NOMO-1 treated with DMSO at 0.1 percent for 48 hours (cell line): Measurements from ENCODE around the gene SNAPC1.
"Not testable (repeated sequence)": the region's sequence is repeated elsewhere in the genome, so short reads cannot be mapped to it uniquely, and the experiment has no call there.

Source experiments
- DNase-seq: peaks from one replicate; lab custom pipeline; 2025; ENCODE audit not compliant: unreplicated experiment; lab: John Stamatoyannopoulos, UW

The SNAPC1 gene, protein sequence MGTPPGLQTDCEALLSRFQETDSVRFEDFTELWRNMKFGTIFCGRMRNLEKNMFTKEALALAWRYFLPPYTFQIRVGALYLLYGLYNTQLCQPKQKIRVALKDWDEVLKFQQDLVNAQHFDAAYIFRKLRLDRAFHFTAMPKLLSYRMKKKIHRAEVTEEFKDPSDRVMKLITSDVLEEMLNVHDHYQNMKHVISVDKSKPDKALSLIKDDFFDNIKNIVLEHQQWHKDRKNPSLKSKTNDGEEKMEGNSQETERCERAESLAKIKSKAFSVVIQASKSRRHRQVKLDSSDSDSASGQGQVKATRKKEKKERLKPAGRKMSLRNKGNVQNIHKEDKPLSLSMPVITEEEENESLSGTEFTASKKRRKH

DNA sequence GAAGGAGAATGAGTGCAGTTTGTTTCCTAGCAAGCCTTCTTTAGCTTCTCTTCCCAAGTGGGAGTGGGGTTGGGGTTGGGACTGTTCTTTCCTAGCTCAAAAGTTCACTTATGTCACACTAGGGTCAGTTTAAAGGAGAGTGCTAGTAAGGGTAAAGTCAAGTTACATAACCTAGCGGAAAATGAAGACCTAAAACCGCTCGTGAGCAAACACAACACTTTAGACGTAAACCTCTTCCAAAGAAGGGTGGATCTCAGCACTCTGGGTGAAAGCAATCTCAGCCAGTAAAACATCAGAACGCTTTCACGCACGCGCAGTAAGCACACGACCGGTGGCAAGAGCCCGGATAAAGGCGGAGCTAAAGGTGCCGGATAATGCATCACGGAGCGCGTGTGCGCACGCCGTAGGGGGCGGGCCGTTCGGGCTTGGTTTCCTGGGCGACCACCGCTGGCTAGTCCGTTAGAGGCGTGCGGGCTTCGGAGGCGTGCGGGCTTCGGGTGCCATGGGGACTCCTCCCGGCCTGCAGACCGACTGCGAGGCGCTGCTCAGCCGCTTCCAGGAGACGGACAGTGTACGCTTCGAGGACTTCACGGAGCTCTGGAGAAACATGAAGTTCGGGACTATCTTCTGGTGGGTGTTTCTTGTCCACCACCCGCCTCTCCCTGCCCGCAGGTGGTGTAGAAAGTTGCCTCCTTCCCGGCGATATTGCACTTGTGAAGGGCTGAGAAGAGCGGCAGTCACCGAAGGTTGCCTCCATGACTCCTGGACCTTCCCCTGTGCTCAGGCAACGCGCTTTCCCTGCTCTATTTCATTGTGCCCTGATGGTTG, at the start of gene SNAPC1:
SNAPC1 (plus strand) TSS at position 462 of the 828 bp plus-strand sequence; CDS start at position 503, 41 bp downstream.
- DNase-seq: peak; percentile 98

DNA sequence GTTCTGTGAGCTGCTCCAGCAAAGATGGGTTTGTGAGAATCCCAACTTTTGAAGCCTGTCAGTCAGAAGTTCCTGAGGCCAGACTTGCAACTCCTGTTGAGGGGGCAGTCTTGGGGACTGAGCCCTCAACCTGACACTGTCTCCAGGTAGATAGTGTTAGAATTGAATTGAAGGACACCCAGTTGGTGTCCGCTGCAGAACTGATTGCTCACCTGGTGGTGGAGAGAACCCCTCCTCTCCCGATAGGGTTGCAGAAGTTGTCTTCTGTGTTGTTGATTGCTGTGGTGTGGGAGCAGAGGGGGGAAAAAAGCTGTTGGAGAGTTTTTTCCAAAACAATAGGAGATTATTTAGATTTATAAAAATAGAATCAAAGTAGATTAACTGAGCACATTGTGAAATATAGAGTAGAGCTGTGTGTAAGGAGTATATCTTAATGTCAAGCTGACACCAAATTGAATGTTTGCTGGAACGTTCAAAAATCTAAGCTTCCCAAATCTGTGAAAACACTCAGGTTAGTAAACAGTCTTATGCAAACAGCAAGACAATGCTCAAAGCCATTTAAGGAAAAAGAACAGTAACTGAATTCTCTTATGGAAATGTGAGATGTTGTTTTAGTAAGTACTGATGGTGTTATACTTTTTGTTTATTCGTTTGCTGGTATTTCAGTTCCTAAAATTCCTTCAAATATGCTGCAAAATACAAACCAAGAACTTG, 48.3 kb upstream of the SNAPC1 start:
- no peak for DNase-seq

DNA sequence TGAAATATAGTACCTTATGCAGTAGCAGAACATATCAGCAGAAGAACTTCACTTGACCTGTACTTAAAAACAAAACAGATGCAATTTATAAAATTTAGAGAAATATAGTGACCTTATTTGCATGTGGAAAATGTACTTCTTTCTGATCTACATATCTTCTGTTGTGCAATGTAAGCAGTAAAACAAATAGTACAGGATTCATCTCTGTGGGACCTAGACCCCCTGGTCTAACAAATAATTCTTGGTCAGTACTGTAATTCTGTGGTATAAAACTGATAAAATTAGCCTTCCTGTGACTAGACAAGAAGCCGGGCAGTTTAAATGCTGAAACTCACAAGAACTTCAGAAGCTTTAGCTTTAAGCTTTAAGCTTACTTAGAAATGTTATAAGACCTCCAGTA, 45.3 kb upstream of the SNAPC1 start:
- DNase-seq: no peak

DNA sequence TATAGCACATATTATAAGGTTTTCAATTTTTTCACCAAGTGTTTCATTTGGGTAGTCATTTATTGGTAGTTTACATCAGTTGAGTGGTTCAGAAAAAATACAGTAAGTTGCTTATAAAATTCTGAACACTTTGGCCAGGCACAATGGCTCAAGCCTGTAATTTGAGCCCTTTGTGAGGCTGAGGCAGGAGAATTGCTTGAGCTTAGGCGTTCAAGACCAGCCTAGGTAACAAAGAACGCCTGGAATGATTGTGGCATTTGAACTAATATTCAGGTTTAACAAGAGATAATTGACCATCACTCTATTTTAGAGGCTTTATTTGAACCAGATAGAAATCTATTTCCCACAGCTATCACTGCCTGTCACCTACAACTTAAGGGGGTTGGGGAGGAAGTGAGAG, 44.2 kb upstream of the SNAPC1 start:
- DNase-seq: no peak

DNA sequence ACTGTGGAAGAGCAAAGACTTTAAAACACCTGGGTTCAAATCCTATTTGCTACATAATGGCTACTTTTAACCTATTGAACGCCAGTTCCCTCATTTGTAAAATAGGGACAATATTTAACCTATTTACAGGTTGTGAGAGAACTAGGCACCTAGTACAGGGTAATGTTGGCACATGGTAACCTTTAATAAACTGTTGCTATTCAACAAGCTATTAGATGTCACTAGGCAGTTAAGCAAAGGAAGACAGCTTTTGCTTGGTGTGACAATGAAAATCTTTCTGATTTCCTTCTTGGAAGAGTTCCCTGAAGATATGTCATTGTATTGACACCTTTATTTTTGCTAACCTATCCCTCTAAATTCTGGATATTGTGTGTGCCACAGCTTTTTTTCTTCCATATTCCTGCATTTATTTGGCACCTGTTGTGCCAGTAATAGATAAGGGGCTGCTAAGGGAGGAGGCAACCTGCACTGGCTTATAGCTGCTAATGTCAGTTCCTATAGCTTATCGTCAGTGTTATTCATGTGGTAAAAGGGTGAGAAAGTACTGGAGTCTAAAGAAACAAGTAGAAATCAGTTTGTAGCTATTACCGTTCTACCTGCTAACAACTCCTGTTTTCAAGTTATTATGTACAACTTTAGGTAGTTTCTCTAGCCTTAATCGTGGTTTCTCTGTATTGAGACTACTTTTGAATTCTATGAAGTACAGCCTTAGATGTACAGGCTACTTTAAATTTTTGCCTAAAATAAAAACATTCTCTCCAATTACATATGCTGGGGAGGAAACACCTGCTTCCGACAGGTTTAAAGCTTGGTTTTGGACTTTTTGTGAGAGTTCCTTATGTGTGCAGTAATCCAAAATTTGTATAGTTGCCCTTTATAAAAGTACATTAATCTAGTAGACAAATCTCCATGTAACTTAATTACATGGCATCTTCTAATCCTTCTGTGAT, 42.6 kb upstream of the SNAPC1 start:
- no peak for DNase-seq

DNA sequence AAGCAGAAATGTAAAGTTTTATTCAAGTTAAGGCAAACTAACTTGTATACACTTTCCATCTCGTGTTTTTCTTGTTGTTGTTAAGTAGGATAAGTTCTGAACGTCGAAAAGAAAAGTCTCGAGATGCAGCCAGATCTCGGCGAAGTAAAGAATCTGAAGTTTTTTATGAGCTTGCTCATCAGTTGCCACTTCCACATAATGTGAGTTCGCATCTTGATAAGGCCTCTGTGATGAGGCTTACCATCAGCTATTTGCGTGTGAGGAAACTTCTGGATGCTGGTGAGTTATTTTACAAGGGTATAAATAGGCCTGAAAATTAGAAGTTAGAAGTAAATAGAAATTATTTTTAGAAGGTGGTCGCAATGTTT, 41.9 kb upstream of the SNAPC1 start:
- DNase-seq: no peak

DNA sequence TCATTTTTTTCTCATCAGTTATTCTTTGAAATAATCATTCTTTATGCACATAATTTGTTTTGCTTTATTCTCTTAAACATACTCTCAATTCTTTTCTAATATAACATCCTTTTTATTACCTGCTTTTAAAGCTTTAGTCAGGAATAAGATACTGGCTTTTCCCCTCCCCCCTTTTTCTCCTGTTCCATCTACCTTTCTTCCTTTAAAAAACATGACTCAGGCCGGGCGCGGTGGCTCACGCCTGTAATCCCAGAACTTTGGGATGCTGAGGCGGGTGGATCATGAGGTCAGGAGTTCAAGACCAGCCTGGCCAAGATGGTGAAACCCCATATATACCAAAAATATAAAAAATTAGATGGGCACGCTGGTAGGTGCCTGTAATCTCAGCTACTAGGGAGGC, 41.5 kb upstream of the SNAPC1 start:
- DNase-seq: no peak

DNA sequence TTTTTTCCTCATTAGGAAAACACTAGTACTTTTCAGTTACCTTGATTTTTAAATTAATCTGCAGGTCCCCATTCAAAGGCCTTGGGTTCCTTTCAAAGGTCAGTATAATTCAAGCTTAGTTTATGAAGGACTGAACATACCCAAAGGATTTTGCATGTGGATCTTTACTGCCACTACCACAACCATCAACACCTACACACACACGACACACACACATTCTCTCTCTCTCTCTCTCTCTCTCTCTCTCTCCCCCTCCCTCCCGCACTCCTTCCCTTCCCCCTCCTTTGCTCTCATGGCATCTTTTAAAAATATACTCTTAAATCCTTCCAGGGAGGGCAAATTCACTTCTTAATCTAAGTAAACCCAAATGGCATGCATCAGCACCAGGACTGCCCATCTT, 38.1 kb upstream of the SNAPC1 start:
- no peak for DNase-seq

DNA sequence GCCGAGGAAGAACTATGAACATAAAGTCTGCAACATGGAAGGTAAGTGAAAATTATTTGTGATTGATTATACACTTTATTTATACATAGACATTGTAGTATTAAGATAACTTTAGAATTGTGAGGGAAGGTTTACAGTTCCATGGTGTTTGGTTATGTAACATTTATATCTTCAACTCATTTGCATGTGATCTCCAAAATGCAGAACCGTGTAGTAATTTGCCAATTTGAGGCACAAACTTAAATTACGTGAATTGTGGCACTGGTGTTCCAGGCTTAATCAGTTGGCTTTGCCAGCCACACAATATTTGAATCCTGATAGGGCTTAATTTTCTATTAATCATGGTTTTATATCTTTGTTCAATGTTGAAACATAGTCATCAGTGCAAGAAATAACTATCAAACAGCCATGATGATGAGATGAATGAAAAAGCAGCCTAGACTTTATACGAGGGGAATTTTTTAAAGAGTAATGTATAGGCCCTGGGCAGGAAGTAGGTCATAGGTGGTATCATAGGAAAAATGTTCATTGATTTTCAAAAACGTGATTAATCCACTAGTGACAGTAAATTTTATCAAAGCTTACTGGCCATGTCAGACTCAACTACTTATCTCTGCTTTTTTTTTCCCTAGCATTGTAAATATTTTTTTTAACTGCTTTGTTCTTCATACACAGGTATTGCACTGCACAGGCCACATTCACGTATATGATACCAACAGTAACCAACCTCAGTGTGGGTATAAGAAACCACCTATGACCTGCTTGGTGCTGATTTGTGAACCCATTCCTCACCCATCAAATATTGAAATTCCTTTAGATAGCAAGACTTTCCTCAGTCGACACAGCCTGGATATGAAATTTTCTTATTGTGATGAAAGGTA, 35.2 kb upstream of the SNAPC1 start:
- DNase-seq: no peak

DNA sequence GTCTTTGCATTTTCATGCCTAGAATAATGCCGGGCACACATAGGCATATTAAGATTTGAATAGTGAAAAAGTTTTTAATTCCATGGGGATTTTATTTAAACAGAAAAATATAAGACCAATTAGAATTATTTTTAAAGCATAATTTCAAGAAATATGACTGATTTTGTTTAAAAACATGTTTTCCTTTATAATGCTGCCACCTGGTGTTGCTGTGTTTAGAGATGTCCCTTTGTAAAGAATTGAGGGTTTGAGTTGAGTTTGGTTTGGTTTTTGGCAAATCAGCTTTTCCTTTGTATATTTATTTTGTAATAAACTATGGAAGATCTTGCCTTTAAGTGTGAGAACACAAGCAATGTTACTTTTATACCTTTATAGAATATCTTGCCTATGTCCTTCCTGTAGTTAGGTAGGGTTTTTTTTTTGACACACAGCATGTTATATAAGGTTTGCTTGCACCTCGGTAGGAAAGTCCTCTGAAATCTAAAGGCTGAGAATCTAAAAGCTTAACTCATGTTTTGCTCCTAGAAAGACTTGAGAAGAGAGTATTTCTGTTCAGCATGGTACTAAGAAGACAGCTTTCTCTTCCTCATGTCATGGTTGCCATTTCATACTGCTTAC, 31.4 kb upstream of the SNAPC1 start:
- no peak for DNase-seq

DNA sequence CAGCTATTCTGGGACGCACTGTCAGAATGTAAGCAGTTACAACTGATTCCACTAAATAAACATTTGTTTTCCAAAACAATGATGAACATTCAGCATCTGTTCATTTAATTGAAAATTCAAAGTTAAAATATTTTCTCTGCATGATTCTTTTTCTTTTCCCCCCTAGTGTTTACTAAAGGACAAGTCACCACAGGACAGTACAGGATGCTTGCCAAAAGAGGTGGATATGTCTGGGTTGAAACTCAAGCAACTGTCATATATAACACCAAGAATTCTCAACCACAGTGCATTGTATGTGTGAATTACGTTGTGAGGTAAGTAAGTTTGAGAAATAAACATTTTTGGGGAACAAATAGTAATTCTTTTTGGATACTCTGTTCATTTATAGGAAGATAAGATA, 28.2 kb upstream of the SNAPC1 start:
- no peak for DNase-seq

DNA sequence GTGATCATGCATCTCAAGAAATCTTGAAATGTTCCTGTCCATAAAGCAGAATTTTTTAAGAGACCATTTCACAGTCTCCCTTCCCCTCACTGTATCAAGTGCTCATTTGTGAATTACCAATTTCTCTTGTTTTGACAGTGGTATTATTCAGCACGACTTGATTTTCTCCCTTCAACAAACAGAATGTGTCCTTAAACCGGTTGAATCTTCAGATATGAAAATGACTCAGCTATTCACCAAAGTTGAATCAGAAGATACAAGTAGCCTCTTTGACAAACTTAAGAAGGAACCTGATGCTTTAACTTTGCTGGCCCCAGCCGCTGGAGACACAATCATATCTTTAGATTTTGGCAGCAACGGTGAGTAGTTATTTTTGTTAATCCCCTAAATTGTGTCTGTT, 25.5 kb upstream of the SNAPC1 start:
- no peak for DNase-seq

DNA sequence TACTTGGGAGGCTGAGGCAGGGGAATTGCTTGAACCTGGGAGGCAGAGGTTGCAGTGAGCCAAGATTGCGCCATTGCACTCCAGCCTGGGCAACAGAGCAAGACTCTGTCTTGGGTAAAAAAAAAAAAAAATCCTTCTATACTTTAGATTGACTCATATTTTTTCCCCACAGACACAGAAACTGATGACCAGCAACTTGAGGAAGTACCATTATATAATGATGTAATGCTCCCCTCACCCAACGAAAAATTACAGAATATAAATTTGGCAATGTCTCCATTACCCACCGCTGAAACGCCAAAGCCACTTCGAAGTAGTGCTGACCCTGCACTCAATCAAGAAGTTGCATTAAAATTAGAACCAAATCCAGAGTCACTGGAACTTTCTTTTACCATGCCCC, 24.3 kb upstream of the SNAPC1 start:
- DNase-seq: peak; percentile 52

DNA sequence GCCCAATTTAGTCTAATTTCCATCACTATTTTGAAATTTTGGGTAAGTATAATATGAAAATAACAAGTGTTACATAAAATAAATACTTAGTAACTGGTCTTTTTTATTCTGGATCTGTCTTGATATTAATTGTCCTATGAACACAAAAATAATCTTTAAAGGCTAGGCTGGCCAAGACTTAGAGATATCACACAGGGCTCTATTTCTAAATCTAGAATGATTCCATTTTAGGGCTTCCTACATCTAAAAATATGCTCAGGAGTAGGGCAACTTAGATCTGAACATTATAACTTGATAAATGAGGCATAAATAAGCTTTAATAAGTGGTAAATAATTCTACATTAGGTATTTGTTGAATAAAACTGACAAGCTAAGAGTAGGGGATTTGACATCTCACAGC, 23.1 kb upstream of the SNAPC1 start:
- no peak for DNase-seq

DNA sequence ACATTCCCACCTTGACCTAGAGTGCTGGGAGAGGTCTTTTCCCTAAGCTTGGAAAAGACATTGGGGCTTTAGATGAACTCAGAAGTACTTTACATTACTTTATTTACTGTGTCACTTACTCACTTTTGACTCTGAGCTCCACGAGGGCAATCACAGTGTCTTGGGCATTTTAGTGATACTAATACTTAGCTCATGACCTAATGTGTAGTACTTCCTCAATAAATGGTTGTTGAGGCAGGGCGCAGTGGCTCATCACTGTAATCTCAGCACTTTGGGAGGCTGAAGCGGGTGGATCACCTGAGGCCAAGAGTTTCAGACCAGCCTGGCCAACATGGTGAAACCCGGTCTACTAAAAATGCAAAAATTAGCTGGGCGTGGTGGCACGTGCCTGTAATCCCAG, 19.8 kb upstream of the SNAPC1 start:
- DNase-seq: no peak

DNA sequence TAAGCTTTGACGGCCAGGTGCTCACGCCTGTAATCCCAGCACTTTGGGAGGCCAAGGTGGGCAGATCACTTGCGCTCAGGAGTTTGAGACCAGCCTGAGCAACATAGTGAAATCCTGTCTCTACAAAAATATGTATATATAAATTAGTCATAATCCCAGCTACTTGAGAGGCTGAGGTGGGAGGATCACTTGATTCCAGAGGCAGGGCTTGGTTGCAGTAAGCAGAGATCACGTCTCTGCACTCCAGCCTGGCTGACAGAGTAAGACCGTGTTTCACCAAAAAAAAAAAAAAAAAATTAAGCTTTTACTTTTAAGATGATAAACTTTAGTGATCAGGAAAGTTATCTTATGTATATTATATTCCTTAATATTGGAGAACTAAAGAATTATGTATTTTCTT, 18.0 kb upstream of the SNAPC1 start:
- no peak for DNase-seq

DNA sequence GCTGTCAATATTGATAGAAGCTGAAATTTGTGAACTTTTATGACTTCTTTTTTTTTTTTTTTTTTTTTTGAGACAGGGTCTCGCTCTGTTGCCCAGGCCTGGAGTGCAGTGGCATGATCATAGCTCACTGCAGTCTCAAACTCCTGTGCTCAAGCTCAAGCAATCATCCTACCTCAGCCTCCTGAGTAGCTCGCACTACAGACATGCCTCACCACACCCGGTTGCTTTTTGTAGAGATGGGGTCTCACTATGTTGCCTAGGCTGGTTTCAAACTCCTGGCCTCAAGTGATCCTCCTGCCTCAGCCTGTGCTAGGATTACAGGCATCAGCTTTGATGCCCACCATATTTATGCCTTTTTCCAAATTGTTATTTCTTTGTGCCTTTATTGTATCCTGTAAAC, 15.9 kb upstream of the SNAPC1 start:
- DNase-seq: not testable (repeated sequence)

DNA sequence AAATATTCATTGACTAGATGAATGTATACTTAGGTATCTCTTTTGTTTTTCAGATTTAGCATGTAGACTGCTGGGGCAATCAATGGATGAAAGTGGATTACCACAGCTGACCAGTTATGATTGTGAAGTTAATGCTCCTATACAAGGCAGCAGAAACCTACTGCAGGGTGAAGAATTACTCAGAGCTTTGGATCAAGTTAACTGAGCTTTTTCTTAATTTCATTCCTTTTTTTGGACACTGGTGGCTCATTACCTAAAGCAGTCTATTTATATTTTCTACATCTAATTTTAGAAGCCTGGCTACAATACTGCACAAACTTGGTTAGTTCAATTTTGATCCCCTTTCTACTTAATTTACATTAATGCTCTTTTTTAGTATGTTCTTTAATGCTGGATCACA, 15.3 kb upstream of the SNAPC1 start:
- no peak for DNase-seq

DNA sequence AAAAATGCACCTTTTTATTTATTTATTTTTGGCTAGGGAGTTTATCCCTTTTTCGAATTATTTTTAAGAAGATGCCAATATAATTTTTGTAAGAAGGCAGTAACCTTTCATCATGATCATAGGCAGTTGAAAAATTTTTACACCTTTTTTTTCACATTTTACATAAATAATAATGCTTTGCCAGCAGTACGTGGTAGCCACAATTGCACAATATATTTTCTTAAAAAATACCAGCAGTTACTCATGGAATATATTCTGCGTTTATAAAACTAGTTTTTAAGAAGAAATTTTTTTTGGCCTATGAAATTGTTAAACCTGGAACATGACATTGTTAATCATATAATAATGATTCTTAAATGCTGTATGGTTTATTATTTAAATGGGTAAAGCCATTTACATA, 14.9 kb upstream of the SNAPC1 start:
- DNase-seq: no peak
